ENCODE measurements around the gene DOK7.

DNA sequence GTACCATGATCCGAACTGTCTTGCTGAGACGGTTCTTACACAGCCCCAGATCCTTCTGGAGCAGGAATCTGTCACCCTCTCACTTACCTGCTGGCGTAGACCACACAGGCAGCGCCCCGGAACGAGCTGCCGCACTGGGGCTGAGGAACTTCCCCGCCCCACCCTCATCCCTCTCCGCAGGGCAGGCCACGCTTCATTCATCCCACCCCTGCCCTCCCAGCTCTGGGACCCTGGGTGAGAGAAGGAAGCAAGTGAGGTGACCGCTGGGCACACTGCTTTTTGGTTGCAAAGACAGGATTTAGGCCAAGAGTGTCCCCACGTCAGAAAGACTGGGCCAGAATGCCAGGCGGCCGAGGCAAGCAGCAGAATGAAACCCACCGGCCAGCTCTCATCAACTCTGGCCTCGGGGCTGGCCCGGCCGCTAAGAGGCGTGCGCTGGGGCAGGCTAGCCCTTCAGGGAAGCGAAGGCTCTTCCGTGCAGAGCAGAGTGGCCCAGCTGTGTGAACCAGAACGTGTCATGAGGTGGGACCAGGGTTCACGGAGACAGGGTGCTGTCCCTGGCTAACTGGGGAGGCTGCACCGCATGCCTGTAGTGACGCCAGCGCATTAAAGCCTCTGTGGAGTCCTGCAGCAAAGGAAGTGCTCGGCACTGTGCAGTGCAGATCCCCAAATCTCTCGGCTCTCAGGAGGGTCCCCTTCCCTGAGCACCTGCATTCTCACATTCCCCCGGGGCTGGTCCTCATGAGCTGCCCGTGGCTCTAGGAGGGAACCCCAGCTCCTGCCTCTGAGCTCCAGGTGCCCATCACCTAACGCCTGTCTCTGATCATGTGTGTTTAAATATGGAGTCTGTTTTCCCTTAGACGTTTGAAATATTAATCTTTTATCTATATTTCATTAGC is 62.7 kb downstream of the DOK7 start:
- TF ChIP-seq, protein P1, sequence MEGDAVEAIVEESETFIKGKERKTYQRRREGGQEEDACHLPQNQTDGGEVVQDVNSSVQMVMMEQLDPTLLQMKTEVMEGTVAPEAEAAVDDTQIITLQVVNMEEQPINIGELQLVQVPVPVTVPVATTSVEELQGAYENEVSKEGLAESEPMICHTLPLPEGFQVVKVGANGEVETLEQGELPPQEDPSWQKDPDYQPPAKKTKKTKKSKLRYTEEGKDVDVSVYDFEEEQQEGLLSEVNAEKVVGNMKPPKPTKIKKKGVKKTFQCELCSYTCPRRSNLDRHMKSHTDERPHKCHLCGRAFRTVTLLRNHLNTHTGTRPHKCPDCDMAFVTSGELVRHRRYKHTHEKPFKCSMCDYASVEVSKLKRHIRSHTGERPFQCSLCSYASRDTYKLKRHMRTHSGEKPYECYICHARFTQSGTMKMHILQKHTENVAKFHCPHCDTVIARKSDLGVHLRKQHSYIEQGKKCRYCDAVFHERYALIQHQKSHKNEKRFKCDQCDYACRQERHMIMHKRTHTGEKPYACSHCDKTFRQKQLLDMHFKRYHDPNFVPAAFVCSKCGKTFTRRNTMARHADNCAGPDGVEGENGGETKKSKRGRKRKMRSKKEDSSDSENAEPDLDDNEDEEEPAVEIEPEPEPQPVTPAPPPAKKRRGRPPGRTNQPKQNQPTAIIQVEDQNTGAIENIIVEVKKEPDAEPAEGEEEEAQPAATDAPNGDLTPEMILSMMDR (conservative IDR thresholded peaks at IDR 0.05) = no peak
- TF ChIP-seq EZH2 (IDR thresholded peaks at IDR 0.05; ENCODE audit: low read depth) = no peak

Data from PC-9 (cell line).